Neural crest cell (in vitro differentiated cells): ENCODE measurements around the gene HOXC9. TPM values are rescaled to one million over a fixed set of nuclear protein-coding genes. Genes with fewer than 3 reads are reported as not detected.

Source experiments
- DNase-seq: peaks from one replicate; pipeline ENCODE4 v3.0.0; 2021; ENCODE audit warnings: low read depth, mixed read lengths, low spot score
- H3K27ac Mint-ChIP-seq: one replicate; pipeline ENCODE4 v1.8.0; 2021; ENCODE audit warnings: mild to moderate bottlenecking, mixed read lengths; ENCODE audit not compliant: unreplicated experiment
- H3K27me3 Mint-ChIP-seq: 2 replicates; pipeline ENCODE4 v1.8.0; 2021; ENCODE audit warnings: low read depth, mild to moderate bottlenecking, mixed read lengths
- H3K36me3 Mint-ChIP-seq: 2 replicates; pipeline ENCODE4 v1.8.0; 2021; ENCODE audit warnings: low read depth, mild to moderate bottlenecking, mixed read lengths
- H3K4me1 Mint-ChIP-seq: 2 replicates; pipeline ENCODE4 v1.8.0; 2021; ENCODE audit warnings: mixed read lengths
- H3K4me3 Mint-ChIP-seq: one replicate; pipeline ENCODE4 v1.8.0; 2021; ENCODE audit warnings: mild to moderate bottlenecking, mixed read lengths
- H3K9me3 Mint-ChIP-seq: 2 replicates; pipeline ENCODE4 v1.8.0; 2021; ENCODE audit warnings: mixed read lengths
- CTCF ChIP-seq: fragments of 200-600 bp; sonication (generic); conservative IDR thresholded peaks from 2 replicates; pipeline ENCODE4 v1.5.0; 2021; ENCODE audit warnings: antibody characterized with exemption, mild to moderate bottlenecking
- total RNA-seq: library from RNA; stranded (reverse); gene quantifications from 2 replicates; pipeline ENCODE4 v1.2.1, GENCODE V29; 2021

HOXC9 gene
- total RNA-seq, 1 donor from 2014 or later: 6.3 TPM

GRCh38 chr12:54028314-54029201 lies 28.6 kb downstream of the HOXC9 start, which contains the start of gene HOXC6:
Gene HOXC6 (plus strand): TSS chr12:54028440. CDS start chr12:54028522, 82 bp downstream.
- peaks cover 100% of the 10 kb centered on the region for H3K27me3 Mint-ChIP-seq
- H3K9me3 Mint-ChIP-seq: no peaks in the 10 kb centered on the region
- peak within 1 kb of the TSS; percentile 15 for H3K27ac Mint-ChIP-seq
- peaks cover 3% of the 10 kb centered on the region for H3K36me3 Mint-ChIP-seq
- no peak for TF ChIP-seq CTCF
- H3K4me3 Mint-ChIP-seq: peak within 1 kb of the TSS; percentile 86
- DNase-seq: no peak
- peaks cover 4% of the 10 kb centered on the region for H3K4me1 Mint-ChIP-seq

- Mint-ChIP-seq H3K4me3 (peak overlapping the region; percentile 78), H3K4me1 (peaks cover 4% of the 10 kb centered on the region), H3K27me3 (peaks cover 97% of the 10 kb centered on the region), H3K9me3 (no peaks in the 10 kb centered on the region), H3K36me3 (peaks cover 3% of the 10 kb centered on the region), H3K27ac (peak overlapping the region; percentile 97)
- DNase-seq: no peak
- no peak for TF ChIP-seq CTCF
Observed at GRCh38 chr12:54029529-54030441, 29.8 kb downstream of the HOXC9 start.

- Mint-ChIP-seq H3K9me3 (no peaks in the 10 kb centered on the region), H3K4me3 (peak overlapping the region; percentile 66), H3K36me3 (peaks cover 3% of the 10 kb centered on the region), H3K27me3 (peaks cover 97% of the 10 kb centered on the region), H3K27ac (no peak overlapping the region), H3K4me1 (peaks cover 4% of the 10 kb centered on the region)
- no peak for TF ChIP-seq CTCF
- no peak for DNase-seq
Observed at GRCh38 chr12:54030442-54030801, 30.5 kb downstream of the HOXC9 start.

GRCh38 chr12:54030889-54031471 lies 31.0 kb downstream of the HOXC9 start:
- Mint-ChIP-seq H3K27me3 (peaks cover 97% of the 10 kb centered on the region), H3K36me3 (peaks cover 6% of the 10 kb centered on the region), H3K4me3 (peak overlapping the region; percentile 49), H3K9me3 (no peaks in the 10 kb centered on the region), H3K4me1 (peaks cover 4% of the 10 kb centered on the region), H3K27ac (peak overlapping the region; percentile 89)
- TF ChIP-seq CTCF: no peak
- DNase-seq: no peak

- no peaks in the 10 kb centered on the region for H3K9me3 Mint-ChIP-seq
- no peak for TF ChIP-seq CTCF
- no peak for DNase-seq
- peak overlapping the region; percentile 88 for H3K4me3 Mint-ChIP-seq
- H3K36me3 Mint-ChIP-seq: peaks cover 6% of the 10 kb centered on the region
- peaks cover 4% of the 10 kb centered on the region for H3K4me1 Mint-ChIP-seq
- H3K27me3 Mint-ChIP-seq: peaks cover 97% of the 10 kb centered on the region
- H3K27ac Mint-ChIP-seq: peak overlapping the region; percentile 89
Observed at GRCh38 chr12:54031480-54031879, 31.5 kb downstream of the HOXC9 start.
